KBM-7 (cell line): ENCODE results near the gene CACNA2D1.

Experiments used
- DNase-seq: peaks from one replicate; pipeline ENCODE4 v3.0.0-alpha.2; 2015
- in situ Hi-C: fragments of 300-500 bp; cut with MboI; formaldehyde crosslinking; loops from 2 replicates; pipeline ENCODE4 v1.14.3; 2020; ENCODE audit warnings: low sequenced_read_pairs, low pct_unique_long_range_greater_than_20kb, mixed read lengths

Gene CACNA2D1

DNA sequence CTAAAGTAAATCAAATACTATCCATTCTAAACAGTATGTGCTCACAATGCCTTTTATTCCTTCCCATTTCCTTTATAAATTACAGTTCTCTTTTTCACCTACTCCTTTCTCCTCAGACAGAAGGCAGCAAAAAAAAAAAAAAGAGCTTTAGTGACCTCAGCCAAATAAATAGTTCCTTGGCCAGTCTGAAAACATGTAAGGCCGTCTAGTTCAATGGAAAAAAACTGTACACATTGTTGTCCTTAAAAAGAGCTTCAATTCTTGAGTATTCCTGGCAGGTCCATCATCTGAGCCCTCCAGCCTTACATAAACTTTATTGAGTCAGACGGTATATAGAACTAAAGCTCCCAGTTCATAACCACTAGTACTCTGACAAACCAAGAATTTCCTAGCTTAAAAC lies 185.4 kb downstream of the CACNA2D1 start:
- no peak for DNase-seq
- in situ Hi-C loops = no loop called here

- in situ Hi-C loops = no loop called here
- DNase-seq = no peak
Measured at GRCh38 chr7:82257118-82257695, 186.4 kb downstream of the CACNA2D1 start.

GRCh38 chr7:82255706-82256105 lies 187.9 kb downstream of the CACNA2D1 start:
- in situ Hi-C loops = no loop called here
- DNase-seq = no peak

DNA sequence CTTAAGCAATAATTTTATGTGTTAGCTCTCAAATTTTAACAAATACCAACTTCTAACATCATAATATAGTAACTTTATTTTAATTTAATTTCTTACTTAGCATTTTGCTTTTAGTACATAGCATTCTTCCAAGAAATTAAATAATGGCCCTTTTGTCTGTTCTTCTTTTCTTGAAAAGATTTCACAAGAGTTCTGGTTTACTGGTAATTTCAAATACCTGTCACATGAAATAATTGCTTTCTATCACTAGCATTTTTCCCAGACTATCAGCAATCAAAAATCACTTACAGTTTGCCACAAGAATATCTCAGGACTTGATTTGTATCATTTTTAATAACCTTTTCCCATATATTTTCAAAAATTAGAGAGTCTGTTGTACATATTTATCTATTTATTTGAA lies 193.0 kb downstream of the CACNA2D1 start:
- in situ Hi-C loops = no loop called here
- no peak for DNase-seq

DNA sequence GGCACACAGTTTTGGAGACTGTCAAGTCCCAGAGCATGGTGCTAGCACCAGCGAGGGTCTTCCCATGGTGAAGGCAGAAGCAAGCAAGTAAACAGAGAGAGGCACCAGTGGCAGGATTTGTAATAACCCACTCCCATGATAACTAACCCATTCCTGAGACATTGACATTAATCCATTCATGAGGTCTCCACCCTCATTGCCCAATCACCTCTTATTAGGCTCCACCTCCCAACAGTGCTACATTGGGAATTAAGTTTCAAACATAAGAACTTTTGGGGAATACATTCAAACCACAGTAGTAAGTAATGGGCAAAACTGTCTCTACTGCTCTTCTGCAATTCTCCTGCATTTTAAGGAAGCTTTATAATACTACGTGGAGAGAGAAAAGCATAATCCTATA lies 193.6 kb downstream of the CACNA2D1 start:
- no peak for DNase-seq
- in situ Hi-C loops = loop anchor here (25.0 kb wide), 1 partner anchor 487 kb away; no protein-coding TSS in a partner anchor

- in situ Hi-C loops = loop anchor here (25.0 kb wide), 1 partner anchor 489 kb away; no protein-coding TSS in a partner anchor
- DNase-seq = peak; percentile 2
Measured at GRCh38 chr7:82247814-82248433, 195.7 kb downstream of the CACNA2D1 start.

DNA sequence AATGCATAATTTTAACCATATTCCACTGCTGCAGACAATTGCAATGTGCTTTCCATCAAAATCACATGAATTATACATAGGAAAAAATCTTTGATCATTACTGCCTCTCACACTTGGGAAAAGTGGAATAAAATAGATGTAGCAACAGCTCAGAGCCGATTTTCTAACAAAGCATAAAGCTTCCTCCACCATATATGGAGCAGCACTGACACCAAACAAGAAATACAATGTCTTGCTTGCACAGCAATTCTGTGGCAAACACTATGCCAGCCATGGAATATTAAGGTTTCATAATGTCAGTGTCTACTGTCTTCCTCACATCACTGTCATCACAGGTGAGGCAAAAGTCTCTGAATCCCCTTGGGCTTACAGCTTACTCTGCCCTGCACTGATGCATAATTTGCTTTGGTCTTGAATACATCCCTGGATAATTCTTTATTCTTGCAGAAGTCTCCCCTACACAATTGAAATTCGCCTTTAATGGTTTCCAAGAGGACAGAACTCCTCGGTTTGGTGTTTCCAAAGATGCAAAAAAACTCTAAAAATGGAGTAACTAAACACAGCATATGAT lies 198.5 kb downstream of the CACNA2D1 start:
- in situ Hi-C loops = loop anchor here (25.0 kb wide), 1 partner anchor 492 kb away; no protein-coding TSS in a partner anchor
- DNase-seq = no peak

DNA sequence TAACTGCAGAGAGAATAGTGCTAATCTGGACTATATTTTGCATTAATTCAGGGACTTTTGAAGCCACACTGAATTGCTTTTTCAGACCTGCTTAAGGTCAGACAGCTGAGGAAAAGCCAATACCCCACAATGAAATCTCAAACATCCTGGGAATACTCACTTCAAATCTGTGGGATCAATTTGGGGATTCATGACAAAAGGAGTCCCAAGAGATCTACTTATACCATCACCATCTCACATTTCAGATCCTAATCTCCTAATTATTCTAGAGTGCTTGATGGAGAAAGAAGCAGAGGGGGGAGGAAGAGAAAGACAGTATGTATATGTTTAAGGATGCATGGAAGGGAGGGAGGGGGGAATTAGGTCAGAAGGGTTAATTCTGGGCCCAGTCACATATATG lies 202.2 kb downstream of the CACNA2D1 start:
- in situ Hi-C loops = loop anchor here (25.0 kb wide), 1 partner anchor 496 kb away; no protein-coding TSS in a partner anchor
- DNase-seq = no peak

DNA sequence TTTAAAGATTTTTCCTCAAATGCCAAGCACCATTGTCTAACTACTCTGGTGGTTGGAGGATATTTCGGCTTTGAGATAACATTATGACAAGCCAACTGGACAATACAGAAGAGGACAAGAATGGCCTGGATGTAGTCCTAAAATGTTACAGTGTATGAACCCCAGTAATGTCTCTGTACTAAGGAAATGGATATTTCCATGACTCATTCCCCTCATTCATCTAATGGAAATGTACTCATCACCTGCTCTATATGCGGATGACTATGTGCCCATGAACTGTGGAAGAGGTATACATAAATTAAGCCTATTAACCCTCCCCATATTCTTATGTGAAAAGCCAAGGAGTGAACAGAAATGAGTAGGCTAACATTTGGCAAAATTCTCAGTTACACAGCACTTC lies 207.9 kb downstream of the CACNA2D1 start:
- in situ Hi-C loops = loop anchor here (25.0 kb wide), 1 partner anchor 502 kb away; no protein-coding TSS in a partner anchor
- no peak for DNase-seq

- DNase-seq = peak; percentile 48
- in situ Hi-C loops = loop anchor here (25.0 kb wide), 1 partner anchor 503 kb away; no protein-coding TSS in a partner anchor
Measured at GRCh38 chr7:82234457-82235049, 209.0 kb downstream of the CACNA2D1 start.

- in situ Hi-C loops = loop anchor here (25.0 kb wide), 1 partner anchor 506 kb away; no protein-coding TSS in a partner anchor
- no peak for DNase-seq
Measured at GRCh38 chr7:82230811-82231581, 212.6 kb downstream of the CACNA2D1 start.

DNA sequence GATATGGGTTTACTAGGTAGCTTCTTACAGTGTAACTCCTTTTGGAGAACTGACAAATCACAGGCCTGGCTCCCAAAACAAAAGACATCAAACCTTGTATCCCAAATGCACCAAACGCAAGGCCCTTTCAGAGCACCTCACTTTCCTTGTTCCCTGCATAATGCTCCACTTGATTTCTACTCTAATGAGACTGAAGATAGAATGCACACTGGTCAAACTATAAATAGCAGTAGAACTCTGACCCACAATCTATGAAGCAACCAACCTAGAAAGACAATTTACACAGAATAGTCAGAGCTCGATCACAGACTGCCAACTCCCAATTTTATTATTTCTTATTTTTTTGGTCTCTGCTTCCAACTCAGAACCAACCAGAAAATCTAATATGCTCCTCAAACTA lies 214.4 kb downstream of the CACNA2D1 start:
- DNase-seq = no peak
- in situ Hi-C loops = loop anchor here (25.0 kb wide), 1 partner anchor 508 kb away; no protein-coding TSS in a partner anchor

DNA sequence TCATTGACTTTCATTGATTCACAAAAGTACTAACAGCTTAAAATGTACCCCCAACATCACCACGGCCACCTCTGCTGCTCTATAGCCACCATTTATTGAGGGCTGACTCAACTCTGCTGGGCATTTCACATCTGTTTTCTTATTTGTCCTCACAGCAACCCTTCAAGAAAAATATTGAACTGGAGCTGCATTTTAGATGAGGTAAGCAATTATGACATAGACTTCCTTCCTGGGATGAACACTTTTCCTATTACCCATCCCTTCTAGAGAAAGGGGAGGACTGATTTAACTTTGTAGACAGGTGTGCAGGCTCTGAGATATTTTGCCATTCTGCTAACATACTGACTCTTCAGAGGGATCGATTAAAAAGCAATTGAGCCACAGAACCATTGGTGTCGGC lies 217.4 kb downstream of the CACNA2D1 start:
- in situ Hi-C loops = loop anchor here (25.0 kb wide), 1 partner anchor 511 kb away; no protein-coding TSS in a partner anchor
- no peak for DNase-seq

GRCh38 chr7:82224529-82224928 lies 219.0 kb downstream of the CACNA2D1 start:
- in situ Hi-C loops = no loop called here

DNA sequence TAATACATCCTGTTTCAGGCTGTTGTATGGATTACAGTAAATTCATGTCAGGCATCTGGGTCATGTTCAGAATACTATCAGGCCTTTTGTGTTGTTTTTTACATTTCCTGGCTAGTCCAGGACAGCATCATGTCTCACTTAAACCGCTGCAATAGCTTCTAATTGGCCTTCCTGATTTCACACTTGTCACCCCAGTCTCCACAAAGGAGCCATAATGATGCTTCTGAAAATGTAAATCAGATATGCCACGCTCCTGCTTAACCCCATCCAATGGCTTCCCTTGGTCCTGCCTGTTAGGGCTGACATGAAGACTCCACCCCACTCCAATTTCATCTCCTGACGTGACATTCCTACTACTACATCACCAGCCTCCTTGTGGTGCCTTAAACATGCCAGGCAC lies 220.0 kb downstream of the CACNA2D1 start:
- in situ Hi-C loops = no loop called here
- no peak for DNase-seq

More at GRCh38 chr7:82224529-82224928, 219.0 kb downstream of the CACNA2D1 start:
- no peak for DNase-seq

- in situ Hi-C loops = no loop called here
- no peak for DNase-seq
Measured at GRCh38 chr7:82221152-82221674, 222.4 kb downstream of the CACNA2D1 start.

- in situ Hi-C loops = no loop called here
- DNase-seq = no peak
Measured at GRCh38 chr7:82212466-82212865, 231.1 kb downstream of the CACNA2D1 start.

- in situ Hi-C loops = no loop called here
- no peak for DNase-seq
Measured at GRCh38 chr7:82211333-82211732, 232.2 kb downstream of the CACNA2D1 start.
